HG03342 (cell line): ENCODE measurements around the gene A2ML1.
"Not testable (repeated sequence)": the region's sequence is repeated elsewhere in the genome, so short reads cannot be mapped to it uniquely, and the experiment has no call there.

Experiments
- ATAC-seq: cut with Tn5 transposase; IDR thresholded peaks from one replicate; pipeline ENCODE4 v1.9.1; 2021; ENCODE audit warnings: mild to moderate bottlenecking, moderate library complexity; ENCODE audit not compliant: unreplicated experiment

Gene A2ML1

GRCh38 chr12:8822298-8822697 is at the start of gene A2ML1:
Gene A2ML1 (plus strand): TSS chr12:8822621. CDS start chr12:8822652, 31 bp downstream.
- no peak for ATAC-seq

DNA sequence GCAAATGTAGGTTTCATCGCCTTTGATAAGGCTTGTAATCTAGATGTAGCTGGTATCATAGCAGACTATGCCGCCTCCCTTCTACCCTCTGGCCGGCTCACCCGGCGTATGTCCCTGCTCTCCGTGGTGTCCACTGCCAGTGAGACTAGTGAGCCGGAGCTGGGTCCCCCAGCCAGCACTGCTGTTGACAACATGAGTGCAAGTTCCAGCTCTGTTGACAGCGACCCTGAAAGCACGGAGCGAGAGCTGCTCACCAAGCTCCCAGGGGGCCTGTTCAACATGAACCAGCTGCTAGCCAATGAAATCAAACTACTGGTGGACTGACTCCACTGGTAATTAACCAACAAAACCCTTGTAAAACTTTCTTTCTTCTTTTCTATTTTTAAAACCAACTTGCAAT is 49.0 kb upstream of the A2ML1 start:
- no peak for ATAC-seq

- ATAC-seq: no peak
These were observed 43.1 kb upstream of the A2ML1 start for GRCh38 chr12:8779281-8779680.

DNA sequence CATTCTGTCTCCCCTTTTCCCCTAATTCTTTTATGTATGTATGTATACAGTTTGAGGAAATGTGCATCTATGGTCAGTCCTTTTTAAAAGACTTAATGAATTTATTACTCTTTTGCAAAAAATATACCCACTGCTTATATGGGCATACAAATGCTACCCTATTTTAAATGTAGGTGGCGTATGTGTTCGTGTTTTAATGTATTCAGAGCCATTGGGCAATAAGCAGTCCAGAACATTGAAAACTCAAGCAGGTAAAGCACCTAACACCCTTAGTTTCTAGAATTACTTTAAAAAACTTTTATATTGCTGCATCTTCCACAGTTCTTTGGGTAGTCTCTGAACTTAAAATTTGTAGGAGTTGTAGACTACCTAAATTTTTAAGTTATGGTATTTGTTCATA is 42.6 kb upstream of the A2ML1 start:
- ATAC-seq: no peak

DNA sequence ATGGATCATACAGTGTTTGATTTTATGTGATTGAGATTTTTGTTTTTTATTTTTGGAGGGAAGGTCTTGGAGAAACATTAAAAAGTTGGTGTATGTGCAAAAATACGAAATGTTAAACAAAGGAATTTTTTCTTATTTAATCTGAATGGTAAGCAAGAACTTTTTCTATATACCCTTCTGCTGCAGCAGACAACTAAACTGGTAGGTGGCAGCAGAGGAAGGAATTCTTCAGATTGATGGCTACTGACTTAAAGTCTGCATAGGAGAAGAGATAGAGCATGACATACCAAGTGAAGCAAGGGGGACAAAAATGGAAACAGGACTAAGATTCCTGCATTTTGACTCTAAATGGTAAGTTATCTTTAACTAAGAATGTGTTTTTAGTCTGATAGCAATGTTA is 42.0 kb upstream of the A2ML1 start:
- no peak for ATAC-seq

DNA sequence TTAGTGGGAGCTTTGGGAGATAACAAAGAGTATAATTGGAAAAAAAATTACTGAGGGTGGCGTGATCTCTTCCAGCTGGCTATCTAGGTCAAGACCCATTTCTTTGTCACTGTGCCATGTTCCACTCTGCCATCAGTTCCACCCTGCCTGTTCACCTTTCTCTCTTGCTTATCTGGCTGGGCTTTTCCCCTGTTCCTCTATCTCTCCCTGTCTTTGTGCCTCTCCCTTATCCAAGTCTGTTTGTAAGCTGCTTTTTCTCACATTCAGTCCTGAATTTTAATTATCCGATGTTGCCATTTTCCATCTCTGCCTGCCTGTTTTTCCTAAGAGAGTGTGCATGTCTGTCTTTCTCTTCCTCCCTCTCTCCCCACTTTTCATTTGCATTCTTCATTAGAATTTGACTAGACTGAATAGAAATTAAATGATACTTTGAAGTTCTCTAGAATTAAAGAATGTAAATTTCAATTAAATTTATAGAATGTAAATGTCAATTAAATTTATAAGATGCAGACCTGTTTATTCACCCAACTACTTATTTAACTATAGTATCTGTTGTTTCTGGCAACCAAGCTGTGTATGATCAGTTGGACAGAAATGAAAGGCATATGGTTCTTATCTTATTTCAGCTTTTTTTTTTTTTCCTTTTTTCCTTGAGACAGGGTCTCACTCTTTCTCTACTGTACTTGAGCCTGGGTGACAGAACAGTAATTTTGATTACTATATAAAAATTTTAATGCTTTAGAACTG is 40.9 kb upstream of the A2ML1 start:
- ATAC-seq: no peak

DNA sequence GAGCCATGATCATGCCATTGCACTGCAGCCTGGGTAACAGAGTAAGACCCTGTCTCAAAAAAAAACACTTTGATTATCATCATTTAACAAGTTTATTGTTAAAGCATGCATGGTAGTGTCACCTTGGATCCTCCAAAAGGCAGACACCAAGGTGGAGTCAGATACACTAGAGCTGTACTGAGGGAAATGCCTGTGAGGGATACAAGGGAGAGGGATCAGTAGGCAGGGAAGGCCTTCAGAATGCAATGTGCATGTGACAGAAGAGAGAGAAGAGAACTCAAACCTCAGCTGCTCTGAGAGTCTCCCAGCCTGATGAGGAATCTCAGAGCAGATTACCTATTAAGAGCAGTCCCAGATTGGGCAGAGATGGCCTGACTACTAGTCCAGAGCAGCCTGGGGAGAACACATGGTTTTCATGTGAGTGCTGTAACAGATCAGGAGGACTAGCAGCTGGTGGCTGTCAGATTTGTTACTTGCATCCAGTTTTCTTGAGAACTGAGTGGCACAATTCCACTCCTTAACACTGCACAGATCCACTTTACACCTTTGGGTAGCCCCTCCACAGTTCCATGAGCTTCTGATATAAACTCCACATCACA is 38.0 kb upstream of the A2ML1 start:
- ATAC-seq: no peak

- no peak for ATAC-seq
These were observed 36.9 kb upstream of the A2ML1 start for GRCh38 chr12:8785499-8785898.

- not testable (repeated sequence) for ATAC-seq
These were observed 35.2 kb upstream of the A2ML1 start for GRCh38 chr12:8787206-8787605.

DNA sequence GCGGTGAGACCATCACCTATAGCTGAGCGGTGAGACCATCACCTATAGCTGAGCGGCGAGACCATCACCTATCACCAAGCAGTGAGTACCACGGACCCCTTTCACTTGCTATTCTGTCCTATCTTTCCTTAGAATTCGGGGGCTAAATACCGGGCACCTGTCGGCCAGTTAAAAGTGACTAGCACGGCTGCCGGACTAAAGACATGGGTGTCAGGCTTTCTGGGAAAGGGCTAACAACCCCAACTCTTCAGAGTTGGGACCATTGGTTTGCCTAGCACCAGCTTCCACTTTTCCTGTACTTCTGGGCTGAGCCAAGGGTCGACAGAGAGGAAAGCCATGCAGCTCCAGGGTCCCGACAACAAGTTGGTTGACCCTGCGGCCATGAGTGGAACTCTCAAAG is 33.7 kb upstream of the A2ML1 start:
- not testable (repeated sequence) for ATAC-seq

GRCh38 chr12:8789341-8790013 is 32.9 kb upstream of the A2ML1 start:
- ATAC-seq: not testable (repeated sequence)

GRCh38 chr12:8793226-8793625 is 29.2 kb upstream of the A2ML1 start:
- ATAC-seq: not testable (repeated sequence)

DNA sequence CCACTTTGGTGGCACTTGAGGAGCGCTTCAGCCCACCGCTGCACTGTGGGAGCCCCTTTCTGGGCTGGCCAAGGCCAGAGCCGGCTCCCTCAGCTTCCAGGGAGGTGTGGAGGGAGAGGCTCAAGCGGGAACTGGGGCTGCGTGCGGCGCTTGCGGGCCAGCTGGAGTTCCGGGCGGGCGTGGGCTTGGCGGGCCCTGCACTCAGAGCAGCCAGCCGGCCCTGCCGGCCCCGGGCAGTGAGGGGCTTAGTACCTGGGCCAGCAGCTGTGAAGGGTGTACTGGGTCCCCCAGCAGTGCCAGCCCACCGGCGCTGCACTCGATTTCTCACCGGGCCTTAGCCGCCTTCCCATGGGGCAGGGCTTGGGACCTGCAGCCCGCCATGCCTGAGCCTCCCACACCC is 27.8 kb upstream of the A2ML1 start:
- ATAC-seq: not testable (repeated sequence)

- ATAC-seq: no peak
These were observed 25.4 kb upstream of the A2ML1 start for GRCh38 chr12:8796831-8797626.

DNA sequence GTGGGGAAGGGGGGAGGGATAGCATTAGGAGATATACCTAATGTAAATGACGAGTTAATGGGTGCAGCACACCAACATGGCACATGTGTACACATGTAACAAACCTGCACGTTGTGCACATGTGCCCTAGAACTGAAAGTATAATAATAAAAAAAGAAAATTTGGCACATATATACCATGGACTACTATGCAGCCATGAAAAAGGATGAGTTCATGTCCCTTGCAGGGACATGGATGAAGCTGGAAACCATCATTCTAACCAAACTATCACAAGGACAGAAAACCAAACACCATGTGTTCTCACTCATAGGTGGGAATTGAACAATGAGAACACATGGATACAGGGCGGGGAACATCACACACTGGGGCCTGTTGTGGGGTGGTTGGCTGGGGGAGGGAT is 21.2 kb upstream of the A2ML1 start:
- ATAC-seq: not testable (repeated sequence)

DNA sequence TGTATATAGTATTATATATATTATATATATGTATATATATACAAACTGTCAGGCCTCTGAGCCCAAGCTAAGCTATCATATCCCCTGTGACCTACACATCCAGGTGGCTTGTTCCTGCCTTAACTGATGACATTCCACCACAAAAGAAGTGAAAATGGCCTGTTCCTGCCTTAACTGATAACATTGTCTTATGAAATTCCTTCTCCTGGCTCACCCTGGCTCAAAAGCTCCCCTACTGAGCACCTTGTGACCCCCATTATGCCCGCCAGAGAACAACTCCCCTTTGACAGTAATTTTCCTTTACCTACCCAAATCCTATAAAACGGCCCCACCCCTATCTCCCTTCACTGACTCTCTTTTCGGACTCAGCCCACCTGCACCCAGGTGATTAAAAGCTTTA is 17.6 kb upstream of the A2ML1 start:
- ATAC-seq: not testable (repeated sequence)

DNA sequence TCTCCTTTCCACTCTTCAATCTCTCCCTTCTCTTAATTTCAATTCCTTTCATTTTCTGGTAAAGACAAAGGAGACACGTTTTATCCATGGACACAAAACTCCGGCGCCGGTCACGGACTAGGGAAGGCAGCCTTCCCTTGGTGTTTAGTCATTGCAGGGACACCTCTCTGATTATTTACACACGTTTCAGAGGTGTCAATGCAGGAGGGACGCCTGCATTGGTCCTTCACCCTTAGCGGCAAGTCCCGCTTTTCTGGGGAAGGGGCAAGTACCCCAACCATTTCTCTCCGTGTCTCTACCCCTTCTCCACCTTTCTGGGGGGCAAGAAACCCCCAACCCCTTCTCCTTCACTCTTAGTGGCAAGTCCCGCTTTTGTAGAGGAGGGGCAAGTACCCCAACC is 16.9 kb upstream of the A2ML1 start:
- not testable (repeated sequence) for ATAC-seq

DNA sequence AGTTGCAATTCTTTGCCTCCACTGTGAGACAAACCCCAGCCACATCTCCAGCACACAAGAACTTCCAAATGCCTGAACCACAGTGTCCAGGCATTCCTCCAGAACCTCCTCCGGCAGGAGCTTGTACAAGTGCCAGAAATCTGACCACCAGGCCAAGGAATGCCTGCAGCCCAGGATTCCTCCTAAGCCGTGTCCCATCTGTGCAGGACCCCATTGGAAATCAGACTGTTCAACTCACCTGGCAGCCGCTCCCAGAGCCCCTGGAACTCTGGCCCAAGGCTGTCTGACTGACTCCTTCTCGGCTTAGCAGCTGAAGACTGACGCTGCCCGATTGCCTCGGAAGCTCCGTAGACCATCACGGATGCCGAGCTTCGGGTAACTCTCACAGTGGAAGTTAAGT is 15.3 kb upstream of the A2ML1 start:
- not testable (repeated sequence) for ATAC-seq

DNA sequence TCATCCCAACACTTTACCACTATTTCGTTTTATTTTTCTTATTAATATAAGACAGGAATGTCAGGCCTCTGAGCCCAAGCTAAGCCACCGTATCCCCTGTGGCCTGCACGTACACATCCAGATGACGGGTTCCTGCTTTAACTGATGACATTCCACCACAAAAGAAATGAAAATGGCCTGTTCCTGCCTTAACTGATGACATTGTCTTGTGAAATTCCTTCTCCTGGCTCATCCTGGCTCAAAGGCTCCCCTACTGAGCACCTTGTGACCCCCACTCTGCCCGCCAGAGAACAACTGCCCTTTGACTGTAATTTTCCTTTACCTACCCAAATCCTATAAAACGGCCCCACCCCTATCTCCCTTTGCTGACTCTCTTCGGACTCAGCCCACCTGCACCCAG is 12.3 kb upstream of the A2ML1 start:
- ATAC-seq: not testable (repeated sequence)

GRCh38 chr12:8813572-8814357 is 8.7 kb upstream of the A2ML1 start:
- no peak for ATAC-seq
